CD4-positive, alpha-beta T cell treated with Interleukin-4 for 4 hours (primary cell): ENCODE data around the gene MARK4.
"Not testable (repeated sequence)": the region's sequence is repeated elsewhere in the genome, so short reads cannot be mapped to it uniquely, and the experiment has no call there.

ENCODE experiments used
- DNase-seq: peaks from one replicate; pipeline ENCODE4 v3.0.0-alpha.2; 2020

Gene MARK4

DNA sequence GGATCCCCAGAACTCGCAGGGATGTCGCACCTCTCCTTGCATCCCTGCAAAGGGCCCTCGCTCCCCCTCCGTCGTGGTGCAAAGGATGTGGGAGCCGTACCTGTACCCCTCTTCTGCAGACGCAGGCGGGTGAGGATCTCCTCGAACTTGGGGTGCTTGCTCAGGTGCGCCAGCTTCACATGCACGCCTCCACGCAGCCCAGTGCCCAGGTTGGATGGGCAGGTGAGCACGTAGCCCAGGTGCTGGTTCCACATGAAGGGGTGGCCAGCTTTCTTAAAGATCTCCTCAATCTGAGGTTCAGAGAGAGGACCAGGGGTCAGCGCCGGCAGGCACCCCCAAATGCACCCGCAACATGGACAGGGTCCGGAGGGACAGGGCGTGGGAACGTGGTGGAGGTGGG, 56.3 kb downstream of the MARK4 start:
- no peak for DNase-seq

DNA sequence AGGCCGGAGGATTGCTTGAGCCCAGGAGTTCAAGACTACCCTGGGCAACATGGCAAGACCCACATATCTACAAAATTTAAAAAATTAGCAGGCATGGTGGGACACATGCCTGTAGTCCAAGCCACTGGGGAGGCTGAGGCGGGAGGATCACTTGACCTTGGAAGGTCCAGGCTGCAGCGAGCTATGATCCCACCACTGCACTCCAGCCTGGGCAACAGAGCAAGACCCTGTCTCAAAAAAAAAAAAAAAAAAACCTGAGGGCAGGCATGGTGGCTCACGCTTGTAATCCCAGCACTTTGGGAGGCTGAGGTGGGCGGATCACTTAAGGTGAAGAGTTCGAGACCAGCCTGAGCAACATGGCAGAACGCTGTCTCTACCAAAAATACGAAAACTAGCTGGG, 58.3 kb downstream of the MARK4 start:
- DNase-seq: not testable (repeated sequence)

- DNase-seq: no peak
Measured at GRCh38 chr19:45311621-45312020, 60.5 kb downstream of the MARK4 start.

DNA sequence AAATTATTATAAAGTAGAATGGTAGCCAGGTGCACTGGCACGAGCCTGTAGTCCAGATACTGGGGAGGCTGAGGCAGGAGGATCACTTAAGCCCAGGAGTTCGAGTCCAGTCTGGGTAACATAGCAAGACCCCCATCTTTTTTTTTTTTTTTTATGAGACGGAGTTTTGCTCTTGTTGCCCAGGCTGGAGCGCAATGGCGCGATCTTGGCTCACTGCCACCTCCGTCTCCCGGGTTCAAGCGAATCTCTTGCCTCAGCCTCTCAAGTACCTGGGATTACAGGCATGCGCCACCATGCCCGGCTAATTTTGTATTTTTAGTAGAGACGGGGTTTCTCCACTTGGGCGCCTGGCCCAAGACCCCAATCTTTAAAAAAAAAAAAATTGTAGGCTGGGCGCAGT, 61.2 kb downstream of the MARK4 start:
- not testable (repeated sequence) for DNase-seq

DNA sequence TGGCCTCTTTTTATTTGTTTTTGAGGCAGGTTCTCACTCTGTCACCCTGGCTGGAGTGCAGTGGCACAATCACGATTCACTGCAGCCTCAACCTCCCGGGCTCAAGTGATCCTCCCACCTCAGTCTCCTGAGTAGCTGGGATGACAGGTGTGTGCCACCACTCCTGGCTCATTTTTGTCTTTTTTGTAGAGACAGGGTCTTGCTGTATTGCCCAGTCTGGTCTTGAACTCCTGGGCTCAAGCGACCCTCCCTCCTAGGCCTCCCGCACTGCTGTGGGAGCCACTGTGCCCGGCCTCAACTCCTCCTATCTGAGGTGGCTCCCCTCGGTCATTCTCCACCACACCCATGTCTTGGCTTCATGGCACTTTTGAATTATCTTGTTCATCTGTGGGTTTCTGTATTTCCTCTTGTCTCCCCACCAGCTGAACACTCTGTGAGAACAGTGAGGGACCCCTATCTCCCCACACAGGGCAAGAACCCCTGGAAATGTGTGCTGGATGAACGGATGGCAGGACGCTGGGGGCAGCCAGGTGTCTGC, 63.7 kb downstream of the MARK4 start:
- DNase-seq: no peak

- no peak for DNase-seq
Measured at GRCh38 chr19:45315304-45315703, 64.2 kb downstream of the MARK4 start.

DNA sequence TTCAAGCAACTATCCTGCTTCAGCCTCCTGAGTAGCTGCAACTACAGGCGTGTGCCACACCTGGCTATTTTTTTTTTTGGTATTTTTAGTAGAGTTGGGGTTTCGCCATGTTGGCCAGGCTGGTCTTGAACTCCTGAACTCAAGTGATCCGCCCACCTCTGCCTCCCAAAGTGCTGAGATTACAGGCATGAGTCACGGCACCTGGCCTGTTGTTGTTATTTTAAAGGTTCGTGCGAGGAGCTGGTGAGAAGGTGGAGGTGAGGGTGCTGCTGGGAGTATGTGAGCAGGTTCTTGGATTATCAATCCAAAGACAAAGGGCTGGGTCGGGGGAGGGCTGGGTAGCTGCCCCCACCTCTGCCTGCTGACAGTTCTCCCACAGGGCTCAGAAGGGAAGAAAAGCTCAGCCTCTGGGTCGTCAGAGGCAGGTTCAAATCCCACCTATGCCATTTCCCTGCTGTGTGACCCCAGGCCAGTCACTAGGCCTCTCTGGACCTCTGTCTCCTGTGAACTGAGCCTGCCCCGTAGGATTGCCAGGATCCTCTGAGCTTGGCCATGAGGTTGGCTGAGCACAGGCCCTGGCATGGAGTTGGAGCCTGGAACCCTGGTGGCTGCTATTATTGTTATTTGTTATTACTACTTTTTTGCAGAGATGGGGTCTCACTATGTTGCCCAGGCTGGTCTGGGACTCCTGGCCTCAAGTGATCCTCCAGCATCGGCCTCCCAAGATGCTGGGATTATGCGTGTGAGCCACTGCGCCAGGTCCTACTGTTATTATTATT, 70.1 kb downstream of the MARK4 start:
- no peak for DNase-seq

DNA sequence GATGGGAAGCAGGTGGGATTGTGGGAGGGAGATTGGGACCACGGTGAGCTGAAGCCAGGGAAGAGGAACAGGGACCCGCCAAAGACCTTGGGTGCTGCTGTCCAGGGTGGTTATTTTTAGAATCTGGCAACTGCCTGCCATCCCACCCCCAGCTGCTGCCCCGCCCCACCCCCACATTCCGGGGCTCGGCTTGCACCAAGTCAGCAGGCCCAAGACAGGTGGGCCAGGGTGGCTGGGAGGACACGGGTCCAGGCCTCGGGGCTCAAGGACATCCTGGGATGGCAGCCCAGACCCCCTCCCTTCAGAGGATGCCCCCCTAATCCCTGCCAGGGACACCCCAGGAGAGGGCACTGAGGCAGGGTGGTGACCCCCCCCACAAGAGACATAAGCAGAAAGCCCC, 70.8 kb downstream of the MARK4 start:
- DNase-seq: no peak

- DNase-seq: no peak
Measured at GRCh38 chr19:45322311-45322710, 71.2 kb downstream of the MARK4 start.

- no peak for DNase-seq
Measured at GRCh38 chr19:45322744-45323281, 71.7 kb downstream of the MARK4 start, which contains the start of gene CKM. Gene CKM, minus strand, starts transcription at chr19:45322875. Its CDS starts 3,162 bp downstream, at chr19:45319713.

DNA sequence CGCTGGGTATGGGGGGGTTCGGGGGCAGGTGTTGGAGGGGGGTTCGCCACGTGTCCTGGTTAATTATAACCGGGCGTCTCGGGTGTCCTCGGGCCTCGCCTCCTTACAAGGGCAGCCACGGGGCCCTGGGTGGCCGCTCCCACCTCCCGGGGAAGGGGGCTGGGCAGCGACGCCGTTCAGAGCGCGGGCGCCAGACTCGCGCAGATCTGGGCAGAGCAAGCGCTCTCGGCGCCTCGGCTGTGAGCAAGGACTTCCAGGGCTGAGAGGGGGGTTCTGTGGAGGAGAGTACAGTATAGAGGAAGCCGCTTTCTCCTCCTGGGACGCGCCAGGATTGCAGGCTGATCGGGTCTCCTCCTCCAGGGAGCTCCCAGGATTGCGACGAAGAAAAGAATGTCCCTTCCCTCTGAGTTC, 72.6 kb downstream of the MARK4 start:
- DNase-seq: no peak

GRCh38 chr19:45324349-45324907, 73.4 kb downstream of the MARK4 start:
- no peak for DNase-seq

GRCh38 chr19:45327404-45328143, 76.5 kb downstream of the MARK4 start:
- no peak for DNase-seq

GRCh38 chr19:45331411-45331810, 80.3 kb downstream of the MARK4 start:
- DNase-seq: no peak

GRCh38 chr19:45333609-45334303, 82.7 kb downstream of the MARK4 start:
- no peak for DNase-seq

- not testable (repeated sequence) for DNase-seq
Measured at GRCh38 chr19:45334881-45335280, 83.8 kb downstream of the MARK4 start.

- no peak for DNase-seq
Measured at GRCh38 chr19:45336696-45337251, 85.7 kb downstream of the MARK4 start.

DNA sequence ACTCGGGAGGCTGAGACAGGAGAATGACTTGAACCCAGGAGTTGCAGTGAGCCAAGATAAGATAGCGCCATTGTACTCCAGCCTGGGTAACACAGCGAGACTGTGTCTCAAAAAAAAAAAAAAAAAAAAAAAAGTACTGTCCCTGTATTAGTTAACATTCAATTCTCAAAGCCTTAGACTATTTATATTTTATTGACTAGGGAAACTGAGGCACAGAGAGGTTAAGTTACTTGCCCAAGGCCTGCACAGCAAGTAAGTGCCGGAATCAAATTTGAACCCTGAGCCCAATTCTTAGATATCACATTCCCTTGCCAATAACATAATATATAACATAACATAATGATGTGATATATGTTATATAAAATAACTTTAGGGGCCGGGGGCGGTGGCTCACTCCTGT, 88.6 kb downstream of the MARK4 start:
- no peak for DNase-seq

DNA sequence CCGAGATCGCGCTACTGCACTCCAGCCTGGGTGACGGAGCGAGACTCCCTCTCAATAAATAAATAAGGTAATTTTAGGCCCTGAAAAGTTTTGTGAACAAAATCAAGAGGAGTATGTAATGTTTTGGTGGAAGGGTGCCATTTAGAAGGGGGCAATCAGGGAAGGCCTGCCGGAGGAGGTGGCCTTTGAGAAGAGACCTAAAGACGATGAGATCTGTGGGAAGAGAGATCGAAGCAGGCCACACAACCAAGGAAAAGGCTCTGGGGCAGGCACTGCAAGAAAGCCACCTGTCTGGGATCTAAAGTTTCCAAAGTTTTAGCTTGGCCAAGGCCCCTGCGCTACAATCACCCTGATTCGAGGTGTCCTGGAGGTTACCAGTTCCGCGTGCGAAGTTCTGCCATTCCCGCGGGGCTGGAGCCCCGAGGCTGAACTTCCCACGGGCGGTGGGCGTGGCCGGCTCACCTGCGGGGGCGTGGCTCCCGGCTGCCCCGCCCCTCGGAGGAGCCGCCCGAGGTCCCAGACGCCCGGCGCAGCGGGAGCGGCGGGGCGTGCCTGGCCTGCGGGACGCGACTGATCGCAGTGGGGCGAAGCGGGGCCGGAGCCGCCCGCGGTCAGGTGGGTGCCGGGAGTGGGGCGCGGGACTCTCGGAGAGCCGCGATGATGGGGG, 89.3 kb downstream of the MARK4 start, which contains the start of gene KLC3:
Gene KLC3 (plus strand): TSS at position 519 of the 667 bp plus-strand sequence. CDS start 4,792 bp downstream, outside the sequence.
- DNase-seq: no peak

DNA sequence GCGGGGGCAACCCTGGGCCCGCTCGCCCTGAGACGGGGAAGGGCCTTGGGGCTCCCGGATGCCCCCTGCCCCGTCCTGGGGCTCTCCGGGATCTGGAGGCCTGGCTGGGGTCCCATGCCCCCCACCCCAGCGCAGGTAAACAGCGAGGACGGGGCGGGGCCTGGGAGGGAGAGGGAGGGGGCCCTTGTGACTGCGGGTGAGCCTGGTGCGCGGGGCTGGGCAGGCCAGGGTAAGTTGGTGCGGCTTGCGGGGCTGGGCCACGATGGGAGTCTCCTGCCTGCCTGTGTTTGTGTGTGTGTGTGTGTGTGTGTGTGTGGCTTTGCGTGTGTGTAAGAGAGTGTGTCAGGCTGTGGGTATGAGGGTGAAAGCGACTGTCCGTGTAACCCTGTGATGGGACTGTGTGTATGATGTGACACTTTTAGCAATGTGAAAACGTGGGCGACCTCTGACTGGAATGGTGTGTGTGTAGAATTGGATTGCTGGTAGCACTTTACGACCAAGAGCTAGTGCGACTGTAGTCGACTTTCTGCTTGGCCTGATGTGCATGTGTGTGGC, 89.9 kb downstream of the MARK4 start:
- DNase-seq: no peak

DNA sequence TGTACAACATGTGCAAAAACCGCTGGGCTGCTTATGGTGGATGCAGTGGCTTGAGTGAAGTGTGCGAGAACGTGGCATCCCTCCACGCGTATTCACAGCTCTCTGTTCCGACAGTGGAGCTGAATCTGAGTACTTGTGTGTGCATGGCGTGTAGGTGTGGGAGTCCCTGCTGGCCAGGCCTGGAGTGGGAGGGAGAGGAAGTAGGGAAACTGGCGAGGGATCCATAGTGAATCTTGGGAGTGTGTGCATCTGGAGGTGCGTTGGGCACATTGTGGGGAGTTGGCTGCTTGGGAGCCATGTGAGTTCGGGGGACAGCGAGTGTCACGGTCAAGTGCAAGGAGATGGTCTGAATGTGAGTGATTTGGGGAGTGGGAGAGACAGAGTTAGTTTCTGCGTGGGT, 91.8 kb downstream of the MARK4 start:
- DNase-seq: no peak
